GM19240 (cell line): ENCODE data around the gene JPH2.

ENCODE experiments used
- DNase-seq: peaks from one replicate; pipeline ENCODE4 v3.0.0; 2011; ENCODE audit warnings: low spot score; ENCODE audit not compliant: insufficient read length

Gene JPH2

DNA sequence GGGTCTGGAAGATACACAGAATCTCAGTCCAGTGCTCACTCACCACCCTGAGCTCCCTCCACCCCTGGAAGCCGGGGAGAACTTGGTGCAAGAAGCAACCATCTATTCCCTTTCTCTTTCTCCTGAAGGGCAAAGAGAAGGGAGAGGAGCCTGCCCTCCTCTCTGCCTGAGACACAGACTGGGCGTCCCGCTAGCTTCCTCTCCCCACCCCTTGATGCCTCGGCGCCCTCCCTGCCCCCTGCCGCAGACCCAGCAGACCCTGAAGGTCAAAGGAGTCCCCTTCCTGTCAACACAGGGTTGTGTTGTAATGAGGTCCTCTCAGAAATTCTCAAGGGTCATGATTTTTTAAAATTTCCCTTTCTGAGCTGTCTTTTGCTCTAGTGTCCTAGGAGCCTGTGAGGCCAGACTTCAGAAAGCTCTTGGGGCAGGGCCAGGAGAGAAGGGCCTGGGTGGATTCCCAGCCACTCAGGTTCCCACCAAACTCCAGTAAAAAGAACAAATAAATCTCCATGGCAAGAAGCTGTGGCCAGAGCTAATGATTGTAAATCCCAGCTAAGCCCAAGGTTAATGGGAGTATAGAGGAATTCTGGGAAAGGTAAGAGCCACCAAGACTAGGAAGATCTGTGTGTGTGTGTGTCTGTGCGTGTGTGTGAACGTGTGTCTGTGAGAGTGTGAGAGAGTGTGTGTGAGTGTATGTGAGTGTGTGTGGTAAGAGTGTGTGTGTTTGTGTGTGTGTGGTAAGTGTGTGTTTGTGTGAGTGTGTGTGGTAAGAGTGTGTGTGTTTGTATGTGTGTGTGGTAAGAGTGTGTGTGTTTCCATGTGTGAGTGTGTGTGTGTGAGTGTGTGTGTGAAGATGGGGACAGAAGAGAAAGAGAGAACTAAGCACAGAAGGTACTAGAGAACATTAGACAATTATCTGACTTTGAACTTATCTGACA lies 1.1 kb upstream of the JPH2 start:
- DNase-seq = no peak

DNA sequence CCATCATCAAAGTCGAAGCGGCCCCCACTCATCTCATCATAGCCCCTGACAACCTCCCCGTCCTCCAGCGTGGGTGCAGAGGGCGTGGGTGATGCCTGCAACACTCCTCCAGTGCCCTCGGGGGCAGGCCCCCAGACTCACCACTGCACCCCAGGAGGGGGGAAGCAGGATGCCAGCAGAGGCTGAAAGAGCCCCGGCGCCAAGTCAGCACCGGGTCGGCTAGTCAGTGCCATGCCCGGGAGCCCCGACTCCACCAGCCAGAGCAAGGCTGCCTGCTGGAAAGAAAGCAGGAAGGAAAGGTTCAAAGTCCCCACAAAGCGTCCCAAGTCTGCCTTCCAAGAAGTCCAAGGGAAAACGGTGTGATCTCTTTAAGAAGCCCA lies 324 bp downstream of the JPH2 start:
- DNase-seq = no peak

DNA sequence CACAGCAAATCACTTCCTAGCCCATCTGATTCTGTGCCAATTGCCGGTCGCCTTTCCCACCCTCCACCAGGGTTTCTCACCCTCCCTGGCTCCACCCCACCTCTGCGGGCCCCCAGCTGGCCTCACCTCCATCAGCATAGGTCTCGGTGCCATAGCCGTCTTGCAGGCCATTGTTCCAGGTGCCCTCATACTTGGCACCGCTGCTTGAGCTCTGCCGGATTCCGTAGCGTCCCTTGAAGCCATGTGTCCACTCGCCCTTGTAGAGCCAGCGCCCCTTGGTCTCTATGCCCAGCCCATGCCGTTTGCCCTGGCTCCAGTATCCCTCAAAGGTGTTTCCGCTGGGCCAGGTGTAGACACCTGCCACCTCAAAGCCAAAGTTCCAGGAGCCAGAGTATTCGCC lies 787 bp downstream of the JPH2 start:
- no peak for DNase-seq

DNA sequence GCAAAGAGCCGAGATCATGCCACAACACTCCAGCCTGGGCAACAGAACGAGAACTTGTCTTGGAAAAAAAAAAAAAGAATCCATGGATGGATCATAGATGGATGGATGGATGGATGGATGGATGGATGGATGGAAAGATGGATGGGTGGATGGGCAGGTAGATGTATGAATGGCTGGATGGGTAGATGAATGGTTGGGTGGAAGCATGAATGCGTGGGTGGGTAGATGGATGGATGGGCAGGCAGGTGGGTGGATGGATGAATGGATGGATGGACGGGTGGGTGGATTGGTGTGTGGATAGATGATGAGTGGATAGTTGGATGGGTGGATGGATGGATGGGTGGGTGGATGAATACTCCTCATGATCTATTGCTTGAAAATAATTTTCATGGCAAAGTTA lies 1.4 kb downstream of the JPH2 start:
- no peak for DNase-seq

DNA sequence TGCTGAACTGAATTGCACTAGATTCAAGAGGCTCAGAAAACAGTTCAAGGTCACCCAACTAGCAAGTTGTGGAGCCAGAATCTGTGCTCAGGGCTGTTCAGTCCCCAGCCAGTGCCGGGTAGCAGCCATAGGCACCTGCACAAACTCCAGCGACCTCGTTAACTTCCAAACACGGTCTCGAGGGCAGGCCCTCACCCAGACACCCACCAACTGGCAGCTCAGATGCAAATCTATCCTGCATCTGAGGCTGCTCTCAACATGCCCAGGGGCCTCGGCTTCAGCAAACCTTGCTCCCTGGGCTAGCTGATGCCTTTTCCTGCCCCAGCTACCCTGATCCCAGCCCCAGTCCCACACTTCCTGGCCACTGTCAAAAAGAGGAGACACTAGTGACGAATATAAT lies 3.7 kb downstream of the JPH2 start:
- DNase-seq = no peak

DNA sequence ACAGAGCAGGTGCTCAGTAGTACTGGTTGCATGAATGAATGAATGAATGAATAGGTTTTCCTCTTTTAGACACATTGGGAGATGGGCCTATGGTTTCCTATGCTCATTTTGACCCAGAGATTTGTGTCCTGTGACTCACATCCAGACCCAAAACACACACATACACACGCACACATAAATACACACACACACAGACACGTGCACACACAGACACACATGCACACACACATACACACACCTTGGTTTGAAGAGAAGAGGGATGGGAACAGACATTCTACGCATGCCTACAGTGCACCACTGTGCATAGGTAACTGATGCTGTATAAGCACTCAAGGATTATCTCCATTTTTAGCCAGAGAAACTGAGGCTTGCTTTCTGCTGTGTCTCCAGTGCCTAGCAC lies 4.1 kb downstream of the JPH2 start:
- no peak for DNase-seq

DNA sequence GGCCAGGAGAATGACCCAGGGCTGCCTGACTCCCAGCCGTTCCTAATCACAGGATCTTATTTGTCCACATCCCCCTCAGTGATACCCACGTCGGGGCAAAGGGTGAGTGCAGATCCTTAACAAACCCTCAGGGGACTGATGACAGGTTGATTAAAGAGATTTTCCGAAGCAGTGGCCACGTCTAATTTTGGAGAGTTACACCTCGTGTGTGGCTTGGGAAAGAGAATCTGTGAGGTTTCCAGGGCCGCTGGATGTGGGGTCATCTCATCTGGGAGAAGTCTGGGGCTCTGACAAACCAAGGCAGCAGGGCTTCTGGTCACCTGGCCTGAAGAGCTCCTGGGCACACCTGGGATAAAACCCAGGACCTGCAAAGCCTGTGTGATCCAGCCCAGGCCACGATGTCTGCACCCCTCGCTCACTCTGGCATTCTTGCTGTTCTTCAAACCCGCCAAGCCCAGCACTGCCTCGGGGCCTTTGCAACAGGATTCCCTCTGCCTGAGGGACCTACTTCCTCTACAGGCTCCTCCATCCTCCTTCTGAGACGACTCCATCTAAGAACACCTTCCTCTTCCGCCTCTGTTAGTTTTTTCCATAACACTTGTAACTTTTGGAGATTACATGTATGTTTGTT lies 4.7 kb downstream of the JPH2 start:
- DNase-seq = no peak

DNA sequence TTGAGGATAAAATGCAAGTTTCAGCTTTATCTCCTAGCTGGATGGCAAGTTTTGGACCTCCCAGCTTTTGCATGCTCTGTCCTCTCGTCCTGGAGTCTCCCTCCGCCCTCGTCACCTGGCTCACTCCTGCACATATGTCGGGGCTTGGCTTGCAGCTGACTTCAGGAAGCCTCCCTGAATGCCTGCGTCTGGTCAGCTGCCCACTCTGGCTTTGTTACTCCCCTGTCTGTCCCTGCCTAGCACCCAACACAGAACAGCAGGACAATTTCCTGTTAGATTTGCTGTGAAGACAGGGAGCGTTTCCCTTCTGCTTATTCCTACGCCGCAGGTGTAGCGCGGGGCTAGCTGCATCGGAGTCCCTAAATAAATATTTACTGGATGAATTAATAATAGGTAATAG lies 5.4 kb downstream of the JPH2 start:
- DNase-seq = no peak

DNA sequence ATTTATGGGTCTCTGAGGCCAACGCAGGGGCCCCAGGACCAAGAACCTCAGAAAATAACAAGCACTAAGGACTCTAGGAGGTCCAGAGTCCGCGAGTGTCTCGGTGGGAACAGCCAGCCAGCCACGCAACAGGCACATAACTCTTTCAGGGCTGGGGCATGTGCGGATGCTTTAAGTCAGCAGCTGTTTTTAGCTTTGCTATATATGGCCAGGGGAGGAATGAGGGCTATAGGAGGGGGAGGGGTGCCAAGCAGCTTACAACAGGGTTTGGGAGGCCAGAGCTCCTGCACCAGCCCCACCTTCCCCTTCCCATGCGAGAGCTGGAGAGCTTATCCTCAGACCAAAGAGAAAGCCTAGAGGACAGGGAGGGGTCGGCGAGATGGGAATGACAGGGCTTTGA lies 6.2 kb downstream of the JPH2 start:
- no peak for DNase-seq

DNA sequence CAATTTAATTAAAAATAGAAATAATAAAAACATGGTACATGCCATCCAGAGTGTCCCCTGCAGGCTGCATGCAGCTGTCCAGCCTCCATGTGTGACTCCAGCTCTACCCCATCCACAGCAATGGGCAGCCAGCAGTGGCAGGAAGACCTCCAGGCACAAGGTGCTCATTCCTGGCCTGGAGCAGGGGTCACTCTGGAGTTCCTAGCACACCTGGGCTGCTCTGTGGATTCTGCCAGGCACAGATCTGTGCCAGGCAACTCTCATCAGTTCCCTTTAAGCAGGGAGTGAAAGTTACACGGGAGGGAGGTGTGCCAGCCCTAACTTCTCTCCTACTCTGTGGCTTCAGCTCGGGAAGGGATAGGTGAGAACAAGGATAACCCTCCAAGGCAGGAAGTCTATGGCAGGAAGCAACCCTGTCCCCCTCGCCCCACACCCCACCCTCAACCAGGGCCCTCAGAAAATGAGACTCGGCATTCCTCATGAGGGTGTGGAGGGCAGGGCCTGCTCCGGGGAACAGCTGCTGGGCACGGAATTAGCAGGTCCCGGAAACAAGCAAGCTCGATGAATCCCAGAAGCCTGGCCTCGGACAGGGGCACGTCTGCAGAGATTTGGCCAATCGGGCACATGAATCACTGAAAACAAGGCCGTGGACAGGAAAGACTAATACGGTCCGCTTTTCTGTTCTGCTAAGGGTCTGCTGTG lies 10.0 kb downstream of the JPH2 start:
- DNase-seq = no peak

DNA sequence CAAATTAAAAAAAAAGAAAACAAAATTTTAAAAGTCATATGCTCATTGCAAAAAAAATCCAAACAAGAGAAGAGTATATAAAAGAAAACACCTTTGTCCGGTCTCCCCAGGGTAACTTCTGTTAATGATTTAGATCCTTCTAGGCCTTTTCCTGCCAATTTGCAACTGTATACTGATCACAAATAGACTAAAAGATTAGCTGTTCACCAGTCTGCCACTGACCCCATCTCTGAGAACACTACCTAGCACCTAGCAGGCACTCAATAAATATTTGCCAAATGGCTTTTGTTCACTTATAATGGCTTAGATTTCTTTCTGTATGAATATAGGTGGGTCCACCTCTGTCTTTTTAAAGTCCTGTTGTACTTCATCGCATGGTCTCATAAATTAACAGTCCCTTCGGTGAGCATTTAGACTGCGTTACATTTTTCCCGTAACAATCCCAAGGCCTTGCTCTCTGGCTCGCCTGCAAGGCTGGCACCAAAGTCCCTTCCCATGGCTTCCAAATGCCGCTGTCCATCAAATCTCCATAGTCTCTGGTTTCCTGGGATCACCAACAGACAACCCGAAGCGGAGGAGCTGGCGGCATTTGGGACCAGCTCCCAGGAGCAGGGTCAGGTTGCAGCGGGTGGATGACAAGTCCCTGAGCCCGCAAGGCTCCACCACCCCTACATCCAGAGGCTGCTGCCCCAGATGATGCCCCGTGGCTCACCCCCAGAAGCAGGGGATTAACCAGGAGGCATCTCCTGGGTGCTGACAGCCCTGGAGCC lies 11.8 kb downstream of the JPH2 start:
- no peak for DNase-seq

DNA sequence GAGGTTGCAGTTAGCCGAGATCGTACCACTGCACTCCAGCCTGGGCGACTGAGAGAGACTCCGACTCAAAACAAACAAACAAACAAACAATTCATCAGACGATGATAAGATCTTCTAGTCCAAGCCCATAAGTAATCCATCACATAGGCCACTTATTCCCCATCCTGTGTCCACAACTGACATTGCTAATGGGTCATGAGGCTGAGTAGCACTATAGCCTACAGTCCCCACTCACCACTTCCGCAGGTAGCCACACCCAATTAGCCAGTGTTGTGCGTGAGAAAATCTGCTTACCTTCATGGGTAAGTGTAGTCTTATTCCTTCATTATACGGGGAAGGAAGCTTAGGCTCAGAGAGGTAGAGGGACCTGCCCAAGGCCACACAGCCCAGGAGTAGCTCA lies 13.1 kb downstream of the JPH2 start:
- no peak for DNase-seq

DNA sequence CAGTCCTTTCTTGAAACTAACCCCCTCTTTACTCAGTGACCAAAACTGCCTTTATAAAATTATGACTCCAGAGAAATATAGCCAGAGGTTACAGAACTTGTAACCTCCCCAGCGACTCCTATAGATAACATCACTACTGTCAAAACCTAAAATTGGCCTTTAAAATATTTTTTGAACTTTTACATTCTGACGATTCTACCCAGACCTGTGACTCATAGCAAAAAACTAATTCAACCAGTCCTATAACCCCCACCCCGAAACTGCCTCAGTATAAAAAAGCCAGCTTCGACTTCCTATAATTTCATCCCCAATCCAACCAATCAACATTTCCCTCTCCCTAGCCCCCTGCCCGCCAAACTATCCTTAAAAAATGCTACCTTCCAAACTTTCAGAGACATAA lies 13.9 kb downstream of the JPH2 start:
- DNase-seq = no peak

DNA sequence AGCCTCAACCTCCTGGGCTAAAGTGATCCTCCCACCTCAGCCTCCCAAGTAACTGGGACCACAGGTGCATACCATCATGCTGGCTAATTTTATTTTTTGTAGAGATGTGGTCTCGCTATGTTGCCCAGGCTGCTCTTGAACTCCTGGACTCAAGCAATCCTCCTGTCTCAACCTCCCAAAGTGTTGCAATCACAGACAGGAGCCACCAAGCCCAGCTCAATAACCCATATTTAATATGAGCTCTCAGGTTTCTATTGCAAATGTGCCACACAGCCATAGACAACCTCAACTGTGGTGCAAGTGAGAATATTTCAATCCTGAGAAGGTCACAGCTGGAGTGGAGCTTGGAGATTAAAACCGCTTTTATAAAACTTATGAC lies 14.4 kb downstream of the JPH2 start:
- no peak for DNase-seq

DNA sequence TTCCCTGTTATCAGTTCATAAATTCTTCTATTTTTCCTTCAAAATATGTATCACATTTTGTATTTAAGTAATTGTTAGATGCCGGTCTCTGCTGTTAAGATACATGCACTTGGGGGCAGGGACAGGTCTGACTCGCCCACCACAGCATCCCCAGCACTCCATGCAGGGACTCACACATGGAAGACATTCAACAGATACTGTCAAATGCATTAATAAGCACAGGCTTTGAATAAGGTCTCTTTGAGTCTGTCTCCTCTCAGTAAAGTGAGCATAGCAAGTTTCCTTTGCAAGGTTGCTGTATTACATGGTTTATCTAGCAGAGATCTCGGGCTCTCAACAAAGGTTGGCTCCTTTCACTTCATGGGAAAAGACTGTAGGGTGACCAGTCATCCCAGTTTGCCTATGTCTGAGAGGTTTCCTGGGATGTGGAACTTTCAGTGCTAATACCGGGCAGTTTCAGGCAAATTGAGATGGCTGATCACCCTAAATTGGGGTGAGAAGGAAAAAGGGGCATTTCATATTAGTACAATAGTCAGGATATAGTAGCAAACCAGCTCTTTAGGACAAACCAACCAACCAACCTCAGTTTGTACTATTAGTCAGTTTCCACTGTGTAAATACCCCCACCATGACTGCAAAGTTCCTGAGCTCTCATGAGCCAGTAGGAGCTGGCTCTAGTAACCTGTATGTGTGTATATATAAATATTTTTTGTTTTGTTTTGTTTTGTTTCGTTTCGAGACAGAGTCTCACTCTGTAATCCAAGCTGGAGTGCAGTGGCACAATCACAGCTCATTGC lies 15.0 kb downstream of the JPH2 start:
- no peak for DNase-seq

DNA sequence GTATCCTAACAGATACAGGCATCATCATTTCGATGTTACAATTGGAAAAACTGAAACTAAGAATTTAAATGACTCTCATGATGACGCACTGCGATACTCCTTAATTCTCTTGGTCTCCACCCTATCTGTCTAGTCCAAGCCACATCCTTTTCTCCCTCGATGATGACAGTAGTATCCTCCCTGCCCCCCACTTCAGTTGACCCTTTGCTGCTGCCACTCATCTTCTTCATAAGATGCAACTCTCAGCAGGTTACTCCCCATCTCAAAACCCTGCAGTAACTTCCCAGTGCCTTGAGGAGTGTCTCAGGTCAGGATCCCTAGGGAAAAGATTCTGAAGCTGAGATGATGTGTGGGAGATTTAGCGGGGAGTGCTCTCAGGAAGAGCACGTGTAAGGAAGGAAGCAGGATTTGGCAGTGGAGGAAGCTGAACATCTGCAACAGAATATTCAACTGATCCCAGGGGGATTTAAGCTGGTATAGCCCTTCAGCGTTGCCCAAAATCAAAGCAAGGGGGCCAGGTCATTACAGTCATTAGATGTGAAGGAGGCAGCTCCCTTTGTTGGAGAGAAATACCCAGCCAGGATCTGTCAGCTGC lies 16.1 kb downstream of the JPH2 start:
- no peak for DNase-seq

DNA sequence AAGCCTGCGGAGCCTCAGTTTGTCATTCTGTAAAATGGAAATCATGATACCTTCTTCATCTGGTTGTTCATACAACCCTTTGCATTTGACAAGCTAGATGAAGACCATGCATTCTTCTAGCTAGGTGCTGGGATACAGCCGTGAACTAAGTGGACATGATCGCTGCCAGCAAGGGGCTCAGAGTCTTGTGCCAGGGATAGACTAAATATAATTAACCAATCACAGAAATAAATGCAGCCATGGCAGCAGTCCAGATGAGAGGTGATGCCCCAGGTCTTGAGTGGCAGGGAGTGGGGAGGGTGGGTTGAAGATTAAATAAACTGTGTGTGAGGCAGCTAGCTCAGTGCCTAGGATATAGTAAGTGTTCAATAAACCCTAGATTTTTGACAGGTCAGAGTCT lies 19.3 kb downstream of the JPH2 start:
- no peak for DNase-seq

DNA sequence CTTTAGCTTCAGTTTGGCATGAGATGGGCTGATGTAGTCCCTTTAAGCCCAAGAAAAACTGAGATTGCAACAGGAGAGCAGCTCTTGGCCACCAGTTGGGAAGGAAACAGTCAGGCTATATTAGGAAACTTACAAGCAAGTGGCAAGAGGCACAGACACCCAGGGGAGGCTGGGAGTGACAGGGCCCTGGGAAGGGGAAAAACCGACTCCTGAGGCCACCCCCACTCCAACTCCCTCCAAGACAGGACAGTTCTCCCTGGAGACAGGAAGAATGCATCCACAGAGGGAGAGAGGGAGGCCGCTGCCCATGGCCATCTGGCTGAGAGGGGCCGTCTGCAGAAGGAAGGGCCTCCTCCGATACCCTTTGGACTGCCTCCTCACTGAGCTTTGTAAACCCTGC lies 20.5 kb downstream of the JPH2 start:
- no peak for DNase-seq

DNA sequence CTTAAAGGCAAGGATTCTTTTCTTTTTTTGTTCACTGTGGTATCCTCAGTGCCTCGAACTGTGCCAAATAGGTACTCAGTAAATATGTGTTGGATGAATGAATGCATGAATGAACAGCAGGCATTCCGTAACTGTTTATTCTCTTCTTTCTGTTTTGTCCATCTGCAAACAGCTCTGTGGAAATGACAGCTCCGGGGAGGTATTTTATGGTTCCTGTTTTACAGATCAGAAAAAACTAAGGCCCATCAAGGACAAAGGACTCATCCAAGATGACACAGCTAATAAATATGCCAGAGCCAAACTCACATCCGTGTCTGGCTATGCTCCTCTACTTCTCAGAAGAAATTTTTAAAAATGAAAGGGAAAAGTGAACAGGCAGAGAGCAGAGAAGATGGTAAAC lies 21.0 kb downstream of the JPH2 start:
- DNase-seq = no peak

DNA sequence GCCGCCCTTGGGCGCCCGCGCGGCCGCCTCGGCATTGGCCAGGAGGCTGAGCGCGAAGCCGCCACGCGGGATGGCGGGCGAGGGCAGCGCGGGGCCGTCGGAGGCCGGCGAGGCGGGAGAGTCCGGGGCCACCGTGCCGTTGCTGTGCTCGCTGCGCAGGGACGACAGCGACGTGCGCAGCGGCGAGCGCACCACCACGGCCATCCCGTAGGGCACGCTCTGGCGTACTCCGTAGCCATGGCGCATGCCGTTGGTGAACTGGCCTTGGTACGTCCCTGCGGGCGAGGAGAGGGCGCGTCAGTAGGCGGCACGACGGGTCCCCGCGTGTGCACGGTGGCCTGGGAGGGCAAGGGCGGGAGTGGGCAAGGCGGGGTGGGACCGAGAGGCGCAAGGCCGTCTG lies 26.9 kb downstream of the JPH2 start:
- DNase-seq = no peak

DNA sequence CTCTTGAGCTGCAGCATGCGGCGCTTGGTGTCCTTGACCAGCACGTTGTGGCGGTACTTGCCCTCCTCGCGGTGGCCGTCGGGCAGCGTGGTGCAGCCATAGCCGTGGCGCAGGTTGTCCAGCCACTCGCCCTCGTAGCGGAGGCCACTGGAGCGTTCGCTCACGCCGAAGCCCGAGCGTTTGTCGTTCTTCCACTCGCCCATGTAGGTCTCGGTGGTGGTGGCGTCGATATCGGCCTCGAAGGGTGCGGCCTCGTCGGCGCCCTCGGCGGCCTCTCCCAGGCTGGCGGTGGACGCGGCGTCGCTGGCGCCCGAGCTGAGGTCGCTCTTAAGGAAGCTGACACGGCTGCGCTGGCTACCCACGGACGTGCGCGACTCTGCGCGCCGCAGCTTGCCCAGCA lies 27.3 kb downstream of the JPH2 start:
- no peak for DNase-seq
